MM.1S (cell line): ENCODE measurements around the gene CDKN1B.

Experiments
- CTCF ChIP-seq: fragments of 300-600 bp; sonication (generic); IDR thresholded peaks from 2 replicates; pipeline ENCODE4 v1.5.1; 2016; ENCODE audit warnings: antibody characterized with exemption, low read length, mixed read lengths
- EZH2 ChIP-seq: fragments of 300-600 bp; sonication (generic); optimal IDR thresholded peaks from 2 replicates; pipeline ENCODE3; 2017; ENCODE audit warnings: low read depth, mild to moderate bottlenecking, antibody characterized with exemption, low read length, mixed read lengths
- EZH2phosphoT487 ChIP-seq: fragments of 300-600 bp; sonication (generic); IDR thresholded peaks from 2 replicates; pipeline ENCODE4 v1.6.1; 2018; ENCODE audit warnings: antibody characterized with exemption, low read length

- TF ChIP-seq CTCF: peak; percentile 37
- TF ChIP-seq EZH2phosphoT487: no peak
- no peak for TF ChIP-seq EZH2
Observed at GRCh38 chr12:12714276-12715021, 2.7 kb upstream of the CDKN1B start.
